ENCODE data around the gene GNMT.

Gene GNMT

DNA sequence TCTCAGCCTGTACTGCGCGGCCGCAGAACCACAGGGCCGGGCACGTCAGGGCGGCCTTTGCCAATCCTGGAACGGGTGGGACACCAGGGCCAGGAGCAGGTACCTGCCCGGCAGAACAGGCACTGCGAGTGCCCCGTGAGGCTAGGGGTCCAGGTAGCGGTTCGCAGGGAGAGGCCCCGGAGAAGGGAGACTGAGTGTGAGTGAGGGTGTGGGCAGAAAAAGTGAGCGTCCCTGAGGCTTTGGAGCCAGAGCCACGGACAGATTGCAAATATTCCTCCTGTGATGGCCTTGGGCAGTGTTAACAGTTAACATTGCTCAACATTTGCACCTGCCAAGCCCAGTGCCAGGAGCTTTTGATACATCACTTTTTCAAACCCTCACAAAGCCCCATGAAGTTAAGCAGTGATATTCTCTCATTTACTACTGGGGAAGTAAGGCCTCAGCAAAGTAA lies 491 bp downstream of the GNMT start:
- Histone ChIP-seq H3K4me3 (ENCODE audit: low read length) (peak overlapping the region; percentile 54; the same call in 1 of the 2 replicates), H3K4me2 (ENCODE audit: low read length) (peak overlapping the region; percentile 64), H3K9me3 (ENCODE audit: control insufficient read depth, insufficient read depth, low read length) (no peaks in the 10 kb centered on the region), H3K9me2 (replicated peaks; ENCODE audit: control insufficient read depth, low read length) (no peaks in the 10 kb centered on the region), H3K79me2 (ENCODE audit: control insufficient read depth, low read length) (no peaks in the 10 kb centered on the region), H3F3A (ENCODE audit: control insufficient read depth, insufficient read depth) (0 out of 2 replicates have a peak, but pooled peaks cover 5% of the 10 kb centered on the region), H3K27me3 (ENCODE audit: control insufficient read depth, low read length) (no peaks in the 10 kb centered on the region), H3K36me3 (ENCODE audit: control insufficient read depth, low read length) (peaks cover 33% of the 10 kb centered on the region), H3K4me1 (ENCODE audit: control insufficient read depth, low read length) (peaks cover 16% of the 10 kb centered on the region), H4K20me1 (ENCODE audit: control insufficient read depth, insufficient read depth, low read depth, low read length) (no peaks in the 10 kb centered on the region; the same call in 1 of the 2 replicates), H3K27ac (ENCODE audit: low read depth, low read length) (no peak overlapping the region)
- TF ChIP-seq EZH2phosphoT487 (IDR thresholded peaks at IDR 0.05; ENCODE audit: borderline replicate concordance, low read length) (no peak), CTCF (IDR thresholded peaks at IDR 0.05; ENCODE audit: low read depth, low read length, poor library complexity, severe bottlenecking) (no peak)

DNA sequence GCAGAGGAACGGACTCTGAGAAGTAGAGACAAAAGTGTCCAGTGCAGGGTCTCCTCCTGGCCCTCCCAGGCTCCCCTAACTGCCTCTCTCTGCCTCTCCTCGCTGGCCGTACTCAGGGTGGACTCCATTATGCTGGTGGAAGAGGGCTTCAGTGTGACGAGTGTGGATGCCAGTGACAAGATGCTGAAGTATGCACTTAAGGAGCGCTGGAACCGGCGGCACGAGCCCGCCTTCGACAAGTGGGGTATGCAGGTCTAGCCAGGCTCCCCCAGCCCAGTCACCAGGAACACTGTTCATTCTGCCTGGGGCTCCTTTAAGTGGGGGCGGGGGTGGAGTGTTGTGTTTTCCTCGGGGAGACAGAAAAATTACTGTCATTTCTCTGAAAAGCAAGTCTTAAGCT lies 1.5 kb downstream of the GNMT start:
- Histone ChIP-seq H3K4me3 (ENCODE audit: low read length) (no peak overlapping the region), H3K36me3 (ENCODE audit: control insufficient read depth, low read length) (peaks cover 37% of the 10 kb centered on the region), H3K4me1 (ENCODE audit: control insufficient read depth, low read length) (peaks cover 16% of the 10 kb centered on the region), H3F3A (ENCODE audit: control insufficient read depth, insufficient read depth) (0 out of 2 replicates have a peak, but pooled peaks cover 5% of the 10 kb centered on the region), H3K9me2 (replicated peaks; ENCODE audit: control insufficient read depth, low read length) (no peaks in the 10 kb centered on the region), H3K9me3 (ENCODE audit: control insufficient read depth, insufficient read depth, low read length) (no peaks in the 10 kb centered on the region), H3K27me3 (ENCODE audit: control insufficient read depth, low read length) (no peaks in the 10 kb centered on the region), H3K79me2 (ENCODE audit: control insufficient read depth, low read length) (no peaks in the 10 kb centered on the region), H4K20me1 (ENCODE audit: control insufficient read depth, insufficient read depth, low read depth, low read length) (no peaks in the 10 kb centered on the region; the same call in 1 of the 2 replicates), H3K27ac (ENCODE audit: low read depth, low read length) (no peak overlapping the region), H3K4me2 (ENCODE audit: low read length) (no peak overlapping the region)
- no peak for TF ChIP-seq CTCF (IDR thresholded peaks at IDR 0.05; ENCODE audit: low read depth, low read length, poor library complexity, severe bottlenecking)
- no peak for TF ChIP-seq EZH2phosphoT487 (IDR thresholded peaks at IDR 0.05; ENCODE audit: borderline replicate concordance, low read length)

DNA sequence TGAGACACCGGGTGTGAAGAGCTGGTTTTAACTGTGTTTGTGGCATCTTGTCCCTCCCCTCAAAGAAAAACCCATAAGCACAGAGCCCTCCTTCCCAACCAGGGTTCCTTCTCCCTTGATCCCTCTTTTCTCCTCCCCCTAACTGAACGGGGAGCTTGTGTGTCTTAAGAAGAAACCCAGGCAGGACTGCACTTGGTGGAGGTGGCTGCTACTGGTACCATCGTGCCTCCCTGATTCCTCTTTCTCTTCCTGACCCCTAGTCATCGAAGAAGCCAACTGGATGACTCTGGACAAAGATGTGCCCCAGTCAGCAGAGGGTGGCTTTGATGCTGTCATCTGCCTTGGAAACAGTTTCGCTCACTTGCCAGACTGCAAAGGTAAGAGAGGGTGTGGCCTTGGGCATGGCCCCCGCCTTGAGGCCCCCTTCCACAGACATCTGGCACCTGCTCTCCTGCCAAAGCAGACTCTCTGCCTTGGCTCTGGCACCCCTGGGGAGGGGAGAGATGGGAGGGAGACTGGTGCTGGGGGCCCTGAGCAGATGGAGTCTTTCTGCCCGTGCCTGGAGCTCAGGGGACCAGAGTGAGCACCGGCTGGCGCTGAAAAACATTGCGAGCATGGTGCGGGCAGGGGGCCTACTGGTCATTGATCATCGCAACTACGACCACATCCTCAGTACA lies 2.1 kb downstream of the GNMT start:
- H4K20me1 ChIP-seq (ENCODE audit: control insufficient read depth, insufficient read depth, low read depth, low read length): no peaks in the 10 kb centered on the region; the same call in 1 of the 2 replicates
- no peak overlapping the region for H3K4me3 ChIP-seq (ENCODE audit: low read length)
- no peaks in the 10 kb centered on the region for H3K79me2 ChIP-seq (ENCODE audit: control insufficient read depth, low read length)
- TF ChIP-seq EZH2phosphoT487 (IDR thresholded peaks at IDR 0.05; ENCODE audit: borderline replicate concordance, low read length) (no peak), CTCF (IDR thresholded peaks at IDR 0.05; ENCODE audit: low read depth, low read length, poor library complexity, severe bottlenecking) (no peak)
- peaks cover 40% of the 10 kb centered on the region for H3K36me3 ChIP-seq (ENCODE audit: control insufficient read depth, low read length)
- H3K4me2 ChIP-seq (ENCODE audit: low read length): no peak overlapping the region
- H3K9me3 ChIP-seq (ENCODE audit: control insufficient read depth, insufficient read depth, low read length): no peaks in the 10 kb centered on the region
- no peaks in the 10 kb centered on the region for H3K27me3 ChIP-seq (ENCODE audit: control insufficient read depth, low read length)
- peaks cover 16% of the 10 kb centered on the region for H3K4me1 ChIP-seq (ENCODE audit: control insufficient read depth, low read length)
- H3F3A ChIP-seq (ENCODE audit: control insufficient read depth, insufficient read depth): 0 out of 2 replicates have a peak, but pooled peaks cover 5% of the 10 kb centered on the region
- no peaks in the 10 kb centered on the region for H3K9me2 ChIP-seq (replicated peaks; ENCODE audit: control insufficient read depth, low read length)
- H3K27ac ChIP-seq (ENCODE audit: low read depth, low read length): no peak overlapping the region
